Glutamatergic neuron (in vitro differentiated cells): ENCODE measurements around the gene FAM163B. TPM values are rescaled to one million over a fixed set of nuclear protein-coding genes. Genes with fewer than 3 reads are reported as not detected.

ENCODE experiments used
- DNase-seq: peaks from one replicate; pipeline ENCODE4 v3.0.0; 2022
- H3K27ac Mint-ChIP-seq: one replicate; pipeline ENCODE4 v1.8.0; 2020; ENCODE audit warnings: mild to moderate bottlenecking, mixed read lengths, inconsistent platforms; ENCODE audit not compliant: unreplicated experiment
- H3K27me3 Mint-ChIP-seq: one replicate; pipeline ENCODE4 v1.8.0; 2020; ENCODE audit warnings: mild to moderate bottlenecking, moderate library complexity, mixed read lengths, inconsistent platforms; ENCODE audit not compliant: unreplicated experiment
- H3K36me3 Mint-ChIP-seq: one replicate; pipeline ENCODE4 v1.8.0; 2020; ENCODE audit warnings: mild to moderate bottlenecking, mixed read lengths, inconsistent platforms; ENCODE audit not compliant: unreplicated experiment
- H3K4me1 Mint-ChIP-seq: one replicate; pipeline ENCODE4 v1.8.0; 2020; ENCODE audit warnings: mild to moderate bottlenecking, low read depth, mixed read lengths, inconsistent platforms; ENCODE audit not compliant: unreplicated experiment
- H3K4me3 Mint-ChIP-seq: one replicate; pipeline ENCODE4 v1.8.0; 2020; ENCODE audit warnings: mild to moderate bottlenecking, mixed read lengths, inconsistent platforms; ENCODE audit not compliant: unreplicated experiment
- H3K9me3 Mint-ChIP-seq: one replicate; pipeline ENCODE4 v1.8.0; 2020; ENCODE audit warnings: mild to moderate bottlenecking, moderate library complexity, mixed read lengths, inconsistent platforms; ENCODE audit not compliant: unreplicated experiment
- CTCF ChIP-seq: fragments of 200-600 bp; sonication (generic); IDR thresholded peaks from one replicate; pipeline ENCODE4 v1.5.0; 2021; ENCODE audit not compliant: partially characterized antibody, unreplicated experiment
- total RNA-seq: library from RNA; stranded (reverse); fragmentation: NEBNext Ultra II Directional; extraction: Animal tissue kit (Norgen Biotek cat#: 25700); gene quantifications from one replicate; pipeline ENCODE4 v1.2.1, GENCODE V29; 2021; ENCODE audit not compliant: unreplicated experiment

The FAM163B gene
- total RNA-seq, 1 donor from 2014 or later, result 0.51 TPM

- H3K9me3 Mint-ChIP-seq, result peaks cover 8% of the 10 kb centered on the region
- H3K27me3 Mint-ChIP-seq, result peaks cover 10% of the 10 kb centered on the region
- no peak overlapping the region for H3K27ac Mint-ChIP-seq
- H3K4me1 Mint-ChIP-seq, result peaks cover 22% of the 10 kb centered on the region
- H3K4me3 Mint-ChIP-seq, result no peak overlapping the region
- TF ChIP-seq CTCF, result no peak
- no peak for DNase-seq
- no peaks in the 10 kb centered on the region for H3K36me3 Mint-ChIP-seq
These were observed 2.9 kb upstream of the FAM163B start for GRCh38 chr9:133612051-133612450.

GRCh38 chr9:133610845-133611244, 1.7 kb upstream of the FAM163B start:
- H3K36me3 Mint-ChIP-seq, result no peaks in the 10 kb centered on the region
- H3K4me1 Mint-ChIP-seq, result peaks cover 25% of the 10 kb centered on the region
- no peak for DNase-seq
- H3K27ac Mint-ChIP-seq, result no peak overlapping the region
- no peak overlapping the region for H3K4me3 Mint-ChIP-seq
- peaks cover 11% of the 10 kb centered on the region for H3K27me3 Mint-ChIP-seq
- H3K9me3 Mint-ChIP-seq, result peaks cover 5% of the 10 kb centered on the region
- no peak for TF ChIP-seq CTCF

- Mint-ChIP-seq H3K27ac (no peak overlapping the region), H3K4me1 (peaks cover 26% of the 10 kb centered on the region), H3K4me3 (no peak overlapping the region), H3K36me3 (no peaks in the 10 kb centered on the region), H3K27me3 (peaks cover 10% of the 10 kb centered on the region), H3K9me3 (peaks cover 4% of the 10 kb centered on the region)
- DNase-seq, result no peak
- no peak for TF ChIP-seq CTCF
These were observed 300 bp downstream of the FAM163B start for GRCh38 chr9:133608889-133609288.

GRCh38 chr9:133608382-133608781, 807 bp downstream of the FAM163B start:
- H3K27me3 Mint-ChIP-seq, result peaks cover 10% of the 10 kb centered on the region
- peaks cover 4% of the 10 kb centered on the region for H3K9me3 Mint-ChIP-seq
- H3K36me3 Mint-ChIP-seq, result no peaks in the 10 kb centered on the region
- H3K27ac Mint-ChIP-seq, result no peak overlapping the region
- TF ChIP-seq CTCF, result no peak
- DNase-seq, result no peak
- peak overlapping the region; percentile 42 for H3K4me3 Mint-ChIP-seq
- H3K4me1 Mint-ChIP-seq, result peaks cover 26% of the 10 kb centered on the region

- peaks cover 10% of the 10 kb centered on the region for H3K27me3 Mint-ChIP-seq
These were observed 1.2 kb downstream of the FAM163B start for GRCh38 chr9:133607976-133608375.

More at GRCh38 chr9:133607976-133608375, 1.2 kb downstream of the FAM163B start:
- H3K9me3 Mint-ChIP-seq, result peaks cover 4% of the 10 kb centered on the region
- H3K4me3 Mint-ChIP-seq, result peak overlapping the region; percentile 42
- no peak overlapping the region for H3K27ac Mint-ChIP-seq
- no peak for TF ChIP-seq CTCF
- H3K4me1 Mint-ChIP-seq, result peaks cover 23% of the 10 kb centered on the region
- H3K36me3 Mint-ChIP-seq, result no peaks in the 10 kb centered on the region
- no peak for DNase-seq
